Activated naive CD8-positive, alpha-beta T cell treated with anti-CD3 and anti-CD28 coated beads for 36 hours (primary cell): ENCODE measurements around the gene MYO1D. TPM values are rescaled to one million over a fixed set of nuclear protein-coding genes. Genes with fewer than 3 reads are reported as not detected.
"Not testable (repeated sequence)": the region's sequence is repeated elsewhere in the genome, so short reads cannot be mapped to it uniquely, and the experiment has no call there.

Source experiments
- DNase-seq: peaks from one replicate; pipeline ENCODE4 v3.0.0; 2021
- H3K27ac Mint-ChIP-seq: one replicate; pipeline ENCODE4 v1.8.0; 2022; ENCODE audit warnings: mild to moderate bottlenecking, moderate library complexity, mixed read lengths
- H3K27me3 Mint-ChIP-seq: one replicate; pipeline ENCODE4 v1.8.0; 2022; ENCODE audit warnings: mild to moderate bottlenecking, mixed read lengths
- H3K36me3 Mint-ChIP-seq: one replicate; pipeline ENCODE4 v1.8.0; 2021; ENCODE audit warnings: mild to moderate bottlenecking, mixed read lengths
- H3K4me1 Mint-ChIP-seq: one replicate; pipeline ENCODE4 v1.8.0; 2021; ENCODE audit warnings: mixed read lengths
- H3K4me3 Mint-ChIP-seq: one replicate; pipeline ENCODE4 v1.8.0; 2022; ENCODE audit warnings: mild to moderate bottlenecking, moderate library complexity, mixed read lengths
- H3K9me3 Mint-ChIP-seq: one replicate; pipeline ENCODE4 v1.8.0; 2022; ENCODE audit warnings: mixed read lengths
- total RNA-seq, 2 experiments: library from RNA; stranded (reverse); gene quantifications; one replicate each; pipeline ENCODE4 v1.2.3, GENCODE V29; 2021

MYO1D gene
- total RNA-seq, 2 experiments from 2014 or later: 7.0 to 7.8 TPM

- Mint-ChIP-seq H3K9me3 (no peaks in the 10 kb centered on the region), H3K27me3 (no peaks in the 10 kb centered on the region), H3K36me3 (no peaks in the 10 kb centered on the region), H3K4me1 (no peaks in the 10 kb centered on the region), H3K27ac (no peak overlapping the region), H3K4me3 (no peak overlapping the region)
- DNase-seq: no peak
These were observed 135.5 kb downstream of the MYO1D start for GRCh38 chr17:32741381-32741780.

- Mint-ChIP-seq H3K9me3 (no peaks in the 10 kb centered on the region), H3K27me3 (no peaks in the 10 kb centered on the region), H3K36me3 (no peaks in the 10 kb centered on the region), H3K4me1 (no peaks in the 10 kb centered on the region), H3K4me3 (no peak overlapping the region), H3K27ac (no peak overlapping the region)
- no peak for DNase-seq
These were observed 137.2 kb downstream of the MYO1D start for GRCh38 chr17:32739722-32740121.

- not testable (repeated sequence) for H3K4me1 Mint-ChIP-seq, H3K4me3 Mint-ChIP-seq, H3K9me3 Mint-ChIP-seq, DNase-seq, H3K27me3 Mint-ChIP-seq, H3K36me3 Mint-ChIP-seq, H3K27ac Mint-ChIP-seq
These were observed 137.8 kb downstream of the MYO1D start for GRCh38 chr17:32739151-32739550.

- Mint-ChIP-seq H3K27me3 (no peaks in the 10 kb centered on the region), H3K9me3 (peaks cover 4% of the 10 kb centered on the region), H3K4me1 (no peaks in the 10 kb centered on the region), H3K36me3 (peaks cover 9% of the 10 kb centered on the region), H3K4me3 (no peak overlapping the region), H3K27ac (no peak overlapping the region)
- DNase-seq: no peak
These were observed 143.5 kb downstream of the MYO1D start for GRCh38 chr17:32733401-32733800.

GRCh38 chr17:32732900-32733299 is 144.0 kb downstream of the MYO1D start:
- Mint-ChIP-seq H3K36me3 (peaks cover 9% of the 10 kb centered on the region), H3K4me1 (no peaks in the 10 kb centered on the region), H3K27me3 (no peaks in the 10 kb centered on the region), H3K4me3 (no peak overlapping the region), H3K27ac (no peak overlapping the region), H3K9me3 (peaks cover 4% of the 10 kb centered on the region)
- no peak for DNase-seq

GRCh38 chr17:32732296-32732642 is 144.7 kb downstream of the MYO1D start:
- Mint-ChIP-seq H3K27me3 (no peaks in the 10 kb centered on the region), H3K27ac (no peak overlapping the region), H3K4me3 (no peak overlapping the region), H3K4me1 (no peaks in the 10 kb centered on the region), H3K36me3 (peaks cover 9% of the 10 kb centered on the region), H3K9me3 (peaks cover 4% of the 10 kb centered on the region)
- DNase-seq: no peak

GRCh38 chr17:32731556-32732295 is 145.2 kb downstream of the MYO1D start:
- no peak for DNase-seq
- Mint-ChIP-seq H3K27me3 (no peaks in the 10 kb centered on the region), H3K27ac (no peak overlapping the region), H3K36me3 (peaks cover 9% of the 10 kb centered on the region), H3K9me3 (peaks cover 4% of the 10 kb centered on the region), H3K4me3 (no peak overlapping the region), H3K4me1 (no peaks in the 10 kb centered on the region)

GRCh38 chr17:32727681-32728080 is 149.2 kb downstream of the MYO1D start:
- DNase-seq: no peak
- no peaks in the 10 kb centered on the region for H3K4me1 Mint-ChIP-seq
- H3K9me3 Mint-ChIP-seq: peaks cover 11% of the 10 kb centered on the region
- no peaks in the 10 kb centered on the region for H3K27me3 Mint-ChIP-seq
- peaks cover 16% of the 10 kb centered on the region for H3K36me3 Mint-ChIP-seq
- H3K27ac Mint-ChIP-seq: no peak overlapping the region
- H3K4me3 Mint-ChIP-seq: no peak overlapping the region

- H3K4me1 Mint-ChIP-seq: no peaks in the 10 kb centered on the region
- peaks cover 7% of the 10 kb centered on the region for H3K9me3 Mint-ChIP-seq
- no peak overlapping the region for H3K27ac Mint-ChIP-seq
- H3K36me3 Mint-ChIP-seq: peaks cover 12% of the 10 kb centered on the region
- H3K27me3 Mint-ChIP-seq: no peaks in the 10 kb centered on the region
- H3K4me3 Mint-ChIP-seq: no peak overlapping the region
- DNase-seq: no peak
These were observed 151.2 kb downstream of the MYO1D start for GRCh38 chr17:32725697-32726096.

GRCh38 chr17:32723310-32723955 is 153.5 kb downstream of the MYO1D start:
- H3K4me3 Mint-ChIP-seq: no peak overlapping the region
- no peaks in the 10 kb centered on the region for H3K27me3 Mint-ChIP-seq
- H3K9me3 Mint-ChIP-seq: peaks cover 7% of the 10 kb centered on the region
- no peaks in the 10 kb centered on the region for H3K4me1 Mint-ChIP-seq
- peaks cover 17% of the 10 kb centered on the region for H3K36me3 Mint-ChIP-seq
- H3K27ac Mint-ChIP-seq: no peak overlapping the region
- no peak for DNase-seq

- Mint-ChIP-seq H3K9me3 (peaks cover 7% of the 10 kb centered on the region), H3K4me1 (no peaks in the 10 kb centered on the region), H3K4me3 (no peak overlapping the region), H3K36me3 (peaks cover 19% of the 10 kb centered on the region), H3K27ac (no peak overlapping the region), H3K27me3 (no peaks in the 10 kb centered on the region)
- no peak for DNase-seq
These were observed 154.2 kb downstream of the MYO1D start for GRCh38 chr17:32722733-32723132.

GRCh38 chr17:32720671-32721070 is 156.3 kb downstream of the MYO1D start:
- Mint-ChIP-seq H3K36me3 (peaks cover 16% of the 10 kb centered on the region), H3K27me3 (no peaks in the 10 kb centered on the region), H3K4me3 (no peak overlapping the region), H3K9me3 (peaks cover 4% of the 10 kb centered on the region), H3K4me1 (no peaks in the 10 kb centered on the region), H3K27ac (no peak overlapping the region)
- DNase-seq: no peak

- H3K36me3 Mint-ChIP-seq: peaks cover 8% of the 10 kb centered on the region
- no peaks in the 10 kb centered on the region for H3K9me3 Mint-ChIP-seq
- DNase-seq: no peak
- no peaks in the 10 kb centered on the region for H3K27me3 Mint-ChIP-seq
- H3K4me3 Mint-ChIP-seq: no peak overlapping the region
- H3K4me1 Mint-ChIP-seq: no peaks in the 10 kb centered on the region
- no peak overlapping the region for H3K27ac Mint-ChIP-seq
These were observed 157.2 kb downstream of the MYO1D start for GRCh38 chr17:32719689-32720088.

- DNase-seq, H3K27me3 Mint-ChIP-seq, H3K27ac Mint-ChIP-seq, H3K9me3 Mint-ChIP-seq, H3K4me3 Mint-ChIP-seq, H3K4me1 Mint-ChIP-seq: not testable (repeated sequence)
- peaks cover 17% of the 10 kb centered on the region for H3K36me3 Mint-ChIP-seq
These were observed 162.0 kb downstream of the MYO1D start for GRCh38 chr17:32714922-32715321.

- H3K9me3 Mint-ChIP-seq, DNase-seq, H3K4me3 Mint-ChIP-seq, H3K4me1 Mint-ChIP-seq, H3K27ac Mint-ChIP-seq, H3K27me3 Mint-ChIP-seq: not testable (repeated sequence)
- H3K36me3 Mint-ChIP-seq: peaks cover 17% of the 10 kb centered on the region
These were observed 162.7 kb downstream of the MYO1D start for GRCh38 chr17:32714206-32714605.

- DNase-seq: no peak
- no peaks in the 10 kb centered on the region for H3K9me3 Mint-ChIP-seq
- peaks cover 11% of the 10 kb centered on the region for H3K36me3 Mint-ChIP-seq
- H3K4me1 Mint-ChIP-seq: no peaks in the 10 kb centered on the region
- no peak overlapping the region for H3K4me3 Mint-ChIP-seq
- H3K27ac Mint-ChIP-seq: no peak overlapping the region
- no peaks in the 10 kb centered on the region for H3K27me3 Mint-ChIP-seq
These were observed 163.8 kb downstream of the MYO1D start for GRCh38 chr17:32713081-32713480.
